Measurements from ENCODE around the gene KCNK1.
"Not testable (repeated sequence)": the region's sequence is repeated elsewhere in the genome, so short reads cannot be mapped to it uniquely, and the experiment has no call there.

Gene KCNK1

GRCh38 chr1:233607252-233608119 is 6.4 kb upstream of the KCNK1 start:
- DNase-seq (ENCODE audit: low read depth in 2 of 2): no peak

GRCh38 chr1:233608988-233609387 is 4.9 kb upstream of the KCNK1 start:
- DNase-seq (ENCODE audit: low read depth in 2 of 2): no peak

DNA sequence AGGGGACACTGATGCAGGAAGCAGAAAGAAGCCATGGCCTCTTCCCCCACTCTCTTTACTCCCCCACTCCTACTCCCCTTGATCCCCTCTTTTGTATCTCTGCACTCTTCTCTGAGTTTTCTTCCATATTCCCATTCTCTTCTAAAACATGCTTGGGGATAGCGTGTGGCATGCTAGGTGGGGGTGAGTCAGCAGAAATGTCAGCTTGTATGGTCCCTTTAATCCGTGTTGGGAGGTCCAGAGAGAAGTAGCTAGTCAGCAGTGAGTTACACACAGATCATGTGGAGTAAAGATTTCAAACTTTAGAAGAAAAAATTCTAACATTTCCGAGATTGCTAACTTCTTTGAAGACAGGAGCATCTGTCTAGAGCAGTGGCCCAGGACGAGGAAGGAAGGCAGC is 4.0 kb upstream of the KCNK1 start:
- DNase-seq (ENCODE audit: low read depth in 2 of 2): no peak

- no peak for DNase-seq (ENCODE audit: low read depth in 2 of 2)
Measured at GRCh38 chr1:233610628-233611027, 3.3 kb upstream of the KCNK1 start.

GRCh38 chr1:233611363-233611762 is 2.5 kb upstream of the KCNK1 start:
- DNase-seq (ENCODE audit: low read depth in 2 of 2): not testable (repeated sequence)

DNA sequence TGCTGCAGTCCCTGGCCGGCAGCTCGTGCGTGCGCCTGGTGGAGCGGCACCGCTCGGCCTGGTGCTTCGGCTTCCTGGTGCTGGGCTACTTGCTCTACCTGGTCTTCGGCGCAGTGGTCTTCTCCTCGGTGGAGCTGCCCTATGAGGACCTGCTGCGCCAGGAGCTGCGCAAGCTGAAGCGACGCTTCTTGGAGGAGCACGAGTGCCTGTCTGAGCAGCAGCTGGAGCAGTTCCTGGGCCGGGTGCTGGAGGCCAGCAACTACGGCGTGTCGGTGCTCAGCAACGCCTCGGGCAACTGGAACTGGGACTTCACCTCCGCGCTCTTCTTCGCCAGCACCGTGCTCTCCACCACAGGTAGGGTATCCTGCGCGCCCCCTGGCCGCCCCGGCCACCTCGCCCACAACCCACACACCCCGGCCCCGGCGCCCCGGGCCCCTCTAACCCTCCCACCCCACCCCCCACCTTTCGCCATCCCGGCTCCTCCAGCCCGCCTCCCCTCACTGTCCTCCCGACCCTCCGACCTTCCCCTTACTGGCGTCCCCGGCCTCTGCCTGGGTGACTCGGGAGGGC is 352 bp downstream of the KCNK1 start:
- DNase-seq (ENCODE audit: low read depth in 2 of 2): no peak

DNA sequence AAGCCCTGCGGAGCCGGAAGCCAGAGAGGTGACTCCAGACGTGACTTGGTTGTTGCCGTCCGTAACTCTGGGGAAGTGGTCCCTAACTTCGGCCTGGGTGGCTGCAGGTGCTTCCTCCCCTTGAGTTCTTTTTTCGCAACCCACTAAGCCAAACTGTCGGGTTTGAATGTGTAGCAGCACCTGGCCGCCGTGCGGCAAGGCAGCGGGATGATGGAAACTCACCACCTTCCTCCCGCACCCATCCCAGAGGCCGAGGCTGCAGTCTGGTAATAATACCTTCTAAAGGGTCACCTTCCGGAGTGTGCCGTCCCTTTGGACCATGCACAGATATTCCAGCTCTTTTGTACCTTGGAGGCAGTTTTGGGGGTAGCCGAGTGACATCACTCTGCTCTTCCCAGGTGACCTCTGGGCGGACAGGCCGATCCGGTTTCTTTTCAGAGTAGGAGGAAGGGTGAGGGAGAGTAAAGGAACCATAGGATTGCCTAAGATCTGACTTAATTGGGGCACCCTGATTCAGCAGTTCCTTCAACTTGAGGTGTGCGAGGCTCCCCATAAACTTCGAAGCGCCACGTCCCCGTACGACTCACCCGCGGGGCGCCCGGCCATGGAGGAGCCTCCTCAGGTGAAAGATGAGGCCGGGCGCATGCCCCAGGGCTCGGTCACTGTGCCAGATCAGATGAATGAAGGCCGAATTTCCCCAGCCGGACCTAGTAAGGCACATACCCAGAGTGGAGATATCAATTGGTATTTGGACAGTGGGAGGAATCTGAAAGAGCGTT is 1.0 kb downstream of the KCNK1 start:
- DNase-seq (ENCODE audit: low read depth in 2 of 2): no peak

DNA sequence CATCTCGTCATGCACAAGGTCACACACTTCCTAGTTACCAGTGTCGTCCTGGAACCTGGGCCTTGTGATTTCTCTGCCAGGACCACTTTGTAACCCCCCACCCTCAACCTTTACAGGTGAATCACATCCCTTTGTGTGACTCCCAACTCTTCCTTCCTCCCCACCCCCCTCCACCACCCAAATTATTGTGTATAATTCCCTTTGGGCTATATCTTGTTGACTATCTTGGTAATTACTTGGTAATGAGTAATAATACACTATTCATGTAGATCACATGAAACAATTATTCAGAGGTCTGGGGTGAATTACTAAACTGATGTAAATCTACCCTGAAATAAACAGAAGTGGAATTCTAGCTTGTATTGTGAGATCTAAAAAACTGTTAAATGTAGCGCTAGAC is 1.7 kb downstream of the KCNK1 start:
- no peak for DNase-seq (ENCODE audit: low read depth in 2 of 2)

GRCh38 chr1:233617025-233617424 is 3.1 kb downstream of the KCNK1 start:
- DNase-seq (ENCODE audit: low read depth in 2 of 2): no peak

GRCh38 chr1:233619414-233619813 is 5.5 kb downstream of the KCNK1 start:
- DNase-seq (ENCODE audit: low read depth in 2 of 2): not testable (repeated sequence)

- no peak for DNase-seq (ENCODE audit: low read depth in 2 of 2)
Measured at GRCh38 chr1:233620065-233620464, 6.2 kb downstream of the KCNK1 start.

DNA sequence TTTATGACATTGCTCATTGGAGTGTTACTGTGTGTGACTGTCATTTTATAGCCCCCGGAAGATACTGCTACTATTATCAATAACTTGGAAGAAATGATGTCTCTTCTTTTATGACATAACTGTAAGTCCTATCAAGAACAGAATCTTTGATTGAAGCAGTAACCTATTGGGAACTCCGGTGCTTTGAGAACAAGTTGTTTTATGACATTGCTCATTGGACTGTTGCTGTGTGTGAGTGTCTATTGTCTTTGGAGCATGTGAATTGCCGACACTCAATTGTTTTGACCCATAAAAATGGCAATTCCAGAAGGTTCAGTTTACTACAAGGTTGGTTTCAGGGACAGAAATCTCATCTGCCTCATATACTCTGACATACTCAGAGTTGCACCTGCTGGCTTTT is 8.0 kb downstream of the KCNK1 start:
- DNase-seq (ENCODE audit: low read depth in 2 of 2): no peak

GRCh38 chr1:233624289-233624688 is 10.4 kb downstream of the KCNK1 start:
- no peak for DNase-seq (ENCODE audit: low read depth in 2 of 2)

GRCh38 chr1:233625087-233625486 is 11.2 kb downstream of the KCNK1 start:
- no peak for DNase-seq (ENCODE audit: low read depth in 2 of 2)

- no peak for DNase-seq (ENCODE audit: low read depth in 2 of 2)
Measured at GRCh38 chr1:233625510-233625981, 11.6 kb downstream of the KCNK1 start.

- peak in 1 of 2 experiments; percentile 14 for DNase-seq (ENCODE audit: low read depth in 2 of 2)
Measured at GRCh38 chr1:233627376-233627775, 13.5 kb downstream of the KCNK1 start.

DNA sequence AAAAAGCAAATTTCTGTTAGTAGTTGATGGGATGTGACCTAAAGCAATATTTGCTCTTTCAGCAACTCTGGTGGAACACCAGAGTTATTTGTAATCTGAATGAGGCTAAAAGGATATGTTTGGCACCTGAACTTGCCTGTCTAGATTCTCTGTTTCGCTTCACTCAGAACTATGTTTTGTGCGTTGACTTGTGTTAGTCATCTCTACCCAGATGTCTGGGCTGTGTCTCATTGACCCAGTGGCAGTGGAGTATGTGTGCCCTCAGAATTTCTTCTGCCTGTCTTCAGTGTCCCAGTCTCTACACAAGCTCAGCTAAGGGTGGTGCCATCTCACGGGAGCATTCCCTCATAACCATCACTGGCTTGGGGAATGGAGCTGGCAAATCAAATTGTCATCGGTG is 13.9 kb downstream of the KCNK1 start:
- no peak for DNase-seq (ENCODE audit: low read depth in 2 of 2)

DNA sequence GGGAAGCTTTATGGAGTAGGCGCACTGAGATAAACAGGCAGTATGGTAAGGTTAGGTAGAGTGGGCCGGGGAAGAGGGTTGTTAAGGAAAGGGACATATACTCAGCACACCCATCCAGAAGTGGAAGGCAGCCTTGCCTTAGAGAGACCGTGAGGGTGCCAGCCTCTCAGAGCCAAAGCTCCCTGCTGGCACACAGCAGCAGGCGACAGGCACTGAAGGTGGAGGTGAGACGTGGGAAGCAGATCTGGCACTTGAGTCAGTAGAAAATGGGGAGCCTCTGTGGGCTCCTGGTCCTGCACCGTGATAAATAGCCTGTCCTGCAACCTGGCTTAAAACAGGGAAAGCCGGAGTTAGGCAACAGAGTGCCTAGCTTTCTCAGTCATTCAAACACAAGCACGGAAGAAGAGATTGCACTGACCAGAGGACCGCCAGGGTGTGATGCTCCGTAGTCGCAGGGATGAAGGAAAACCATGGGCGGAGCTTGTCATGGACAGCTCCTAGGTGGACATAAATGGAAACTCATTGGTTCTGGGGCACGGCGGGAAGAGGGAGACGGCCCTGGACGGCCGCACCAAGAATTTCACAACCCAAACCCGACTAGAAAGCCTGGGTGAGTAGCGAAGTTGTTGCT is 15.5 kb downstream of the KCNK1 start:
- no peak for DNase-seq (ENCODE audit: low read depth in 2 of 2)

DNA sequence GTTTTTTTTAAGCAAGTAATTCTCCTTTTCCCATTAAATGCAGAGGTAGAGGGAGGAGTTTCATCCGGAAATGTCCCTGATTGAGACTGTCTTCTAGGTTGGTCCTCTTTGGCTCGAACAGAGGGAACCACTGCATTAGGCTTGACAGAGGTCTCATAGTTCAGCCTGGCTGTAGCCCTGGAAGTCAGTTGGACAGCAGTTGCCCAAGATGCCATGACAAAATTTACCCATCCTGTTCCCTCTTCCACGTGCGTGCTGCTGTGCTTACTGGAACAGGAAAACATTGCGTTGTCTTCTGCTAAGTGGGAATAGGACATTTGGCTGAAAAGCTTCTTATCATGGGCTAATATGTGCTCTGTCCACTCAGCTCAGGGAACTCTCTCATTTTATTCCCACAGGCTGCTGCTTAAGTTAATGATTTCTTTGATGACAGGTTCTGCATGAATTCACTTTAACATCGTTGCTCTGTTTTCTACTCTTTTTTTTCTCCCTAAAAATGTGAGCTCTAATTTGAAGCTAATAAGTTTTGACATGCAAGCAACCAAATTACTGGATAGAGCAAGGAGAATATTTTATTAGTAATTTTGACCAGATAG is 18.0 kb downstream of the KCNK1 start:
- no peak for DNase-seq (ENCODE audit: low read depth in 2 of 2)

DNA sequence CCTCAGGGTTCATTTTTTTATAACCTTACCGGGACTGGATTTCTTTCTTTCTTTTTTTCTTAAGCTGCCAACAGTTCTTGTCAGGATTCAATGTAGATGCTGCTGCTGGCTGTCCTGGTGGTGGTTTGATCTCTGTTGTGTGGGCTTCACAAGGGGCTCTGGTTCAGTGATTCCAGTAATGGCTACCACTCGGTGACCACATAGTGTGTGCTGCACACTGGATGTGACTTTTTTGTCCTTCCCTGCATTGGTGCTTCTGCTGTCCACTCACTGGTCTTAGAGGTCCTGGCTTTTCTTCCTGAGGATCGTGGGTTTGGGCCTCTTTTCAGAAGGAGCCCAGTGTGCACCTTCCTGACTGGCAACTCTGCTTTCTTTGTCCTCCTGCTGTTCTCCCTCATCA is 18.5 kb downstream of the KCNK1 start:
- DNase-seq (ENCODE audit: low read depth in 2 of 2): no peak

DNA sequence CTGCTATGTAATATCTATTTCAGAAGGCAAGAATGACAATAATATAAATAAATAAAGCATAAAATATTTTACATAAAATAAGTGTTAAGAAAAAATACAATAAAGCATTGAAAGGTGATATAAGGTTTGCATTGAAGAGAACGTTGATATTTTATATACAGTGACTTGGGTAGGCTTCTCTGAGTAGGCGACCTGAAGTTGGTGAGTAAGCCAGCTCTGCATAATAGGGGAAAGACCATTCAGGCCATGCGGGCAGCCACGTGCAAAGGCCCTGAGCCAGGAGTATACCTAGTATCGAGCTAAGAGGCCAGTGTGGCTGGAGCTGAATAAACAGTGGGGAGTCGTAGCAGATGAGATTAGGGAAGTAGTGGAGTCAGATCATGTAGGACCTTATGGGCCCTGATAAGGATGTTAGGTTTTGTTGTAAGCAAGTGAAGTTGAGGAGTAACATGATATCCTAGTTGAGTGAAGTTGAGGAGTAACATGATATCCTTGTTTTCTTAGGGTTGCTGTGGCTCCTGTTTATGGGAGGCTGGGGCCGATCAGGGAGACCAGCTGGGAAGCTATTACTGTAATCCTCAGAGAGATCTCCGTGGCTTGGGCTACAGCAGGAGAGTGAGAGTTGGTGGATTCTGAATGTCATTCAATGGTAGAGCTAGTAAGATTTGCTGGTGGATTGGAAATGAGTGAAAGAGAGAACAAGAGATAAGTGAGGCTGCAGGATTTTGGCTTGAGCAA is 22.0 kb downstream of the KCNK1 start:
- DNase-seq (ENCODE audit: low read depth in 2 of 2): no peak

Measured in stimulated activated CD4-positive, alpha-beta T cell treated with anti-CD3 and anti-CD28 coated beads, Interleukin-12 subunit alpha, Interleukin-12 subunit beta, amount 100 ng/mL, for 24 hours (primary cell).